Neural crest cell (in vitro differentiated cells): ENCODE data around the gene OR5A1. TPM values are rescaled to one million over a fixed set of nuclear protein-coding genes. Genes with fewer than 3 reads are reported as not detected.

Experiments
- DNase-seq: peaks from one replicate; pipeline ENCODE4 v3.0.0; 2021; ENCODE audit warnings: low read depth, mixed read lengths, low spot score
- H3K27ac Mint-ChIP-seq: one replicate; pipeline ENCODE4 v1.8.0; 2021; ENCODE audit warnings: mild to moderate bottlenecking, mixed read lengths; ENCODE audit not compliant: unreplicated experiment
- H3K27me3 Mint-ChIP-seq: 2 replicates; pipeline ENCODE4 v1.8.0; 2021; ENCODE audit warnings: low read depth, mild to moderate bottlenecking, mixed read lengths
- H3K36me3 Mint-ChIP-seq: 2 replicates; pipeline ENCODE4 v1.8.0; 2021; ENCODE audit warnings: low read depth, mild to moderate bottlenecking, mixed read lengths
- H3K4me1 Mint-ChIP-seq: 2 replicates; pipeline ENCODE4 v1.8.0; 2021; ENCODE audit warnings: mixed read lengths
- H3K4me3 Mint-ChIP-seq: one replicate; pipeline ENCODE4 v1.8.0; 2021; ENCODE audit warnings: mild to moderate bottlenecking, mixed read lengths
- H3K9me3 Mint-ChIP-seq: 2 replicates; pipeline ENCODE4 v1.8.0; 2021; ENCODE audit warnings: mixed read lengths
- CTCF ChIP-seq: fragments of 200-600 bp; sonication (generic); conservative IDR thresholded peaks from 2 replicates; pipeline ENCODE4 v1.5.0; 2021; ENCODE audit warnings: antibody characterized with exemption, mild to moderate bottlenecking
- total RNA-seq: library from RNA; stranded (reverse); gene quantifications from 2 replicates; pipeline ENCODE4 v1.2.1, GENCODE V29; 2021

Gene OR5A1
- total RNA-seq, 1 donor from 2014 or later, result not detected

GRCh38 chr11:59475176-59475575, 38.9 kb downstream of the OR5A1 start:
- Mint-ChIP-seq H3K4me3 (no peak overlapping the region), H3K27ac (no peak overlapping the region), H3K4me1 (no peaks in the 10 kb centered on the region), H3K9me3 (no peaks in the 10 kb centered on the region), H3K27me3 (peaks cover 29% of the 10 kb centered on the region), H3K36me3 (no peaks in the 10 kb centered on the region)
- no peak for DNase-seq
- TF ChIP-seq CTCF, result no peak

- peaks cover 23% of the 10 kb centered on the region for H3K27me3 Mint-ChIP-seq
- H3K4me3 Mint-ChIP-seq, result no peak overlapping the region
- no peak for DNase-seq
- H3K36me3 Mint-ChIP-seq, result no peaks in the 10 kb centered on the region
- no peaks in the 10 kb centered on the region for H3K4me1 Mint-ChIP-seq
- H3K9me3 Mint-ChIP-seq, result no peaks in the 10 kb centered on the region
- no peak for TF ChIP-seq CTCF
- H3K27ac Mint-ChIP-seq, result no peak overlapping the region
These were observed 43.6 kb downstream of the OR5A1 start for GRCh38 chr11:59479906-59480305.

- Mint-ChIP-seq H3K27me3 (peaks cover 21% of the 10 kb centered on the region), H3K9me3 (no peaks in the 10 kb centered on the region), H3K27ac (no peak overlapping the region), H3K36me3 (no peaks in the 10 kb centered on the region), H3K4me3 (no peak overlapping the region), H3K4me1 (no peaks in the 10 kb centered on the region)
- no peak for DNase-seq
- TF ChIP-seq CTCF, result no peak
These were observed 44.1 kb downstream of the OR5A1 start for GRCh38 chr11:59480359-59480758.

Other genes with a start within 250 kb of the OR5A1 start
- not detected in 2 replicates for gene MPEG1, start 223.5 kb upstream of the OR5A1 start, total RNA-seq
- gene OR5AN1, start 77.6 kb upstream of the OR5A1 start, total RNA-seq, result not detected in 2 replicates
- not detected in 2 replicates for gene OR5A2, start 10.1 kb upstream of the OR5A1 start, total RNA-seq
- gene OR4D6, start 20.5 kb downstream of the OR5A1 start, total RNA-seq, result not detected in 2 replicates
- not detected in 2 replicates for gene OR4D10, start 36.8 kb downstream of the OR5A1 start, total RNA-seq
- not detected in 2 replicates for gene OR4D11, start 67.1 kb downstream of the OR5A1 start, total RNA-seq
- not detected in 2 replicates for gene OR4D9, start 75.1 kb downstream of the OR5A1 start, total RNA-seq
- 30.0 and 30.5 TPM in 2 replicates for gene OSBP, start 179.3 kb downstream of the OR5A1 start, total RNA-seq
- gene PATL1, start 232.6 kb downstream of the OR5A1 start, total RNA-seq, result 35.4 and 36.6 TPM in 2 replicates